GM12878 (cell line): ENCODE measurements around the gene POU3F2. TPM values are rescaled to one million over a fixed set of nuclear protein-coding genes. Genes with fewer than 3 reads are reported as not detected.

Source experiments
- ATAC-seq: fragments of 200-7000 bp; cut with Tn5 transposase; 3 replicates; pipeline ENCODE4 v1.9.1; 2020; ENCODE audit warnings: mild to moderate bottlenecking, moderate library complexity
- BruUV-seq: library from RNA; stranded (reverse); fragments of 400-500 nt; replicated peaks from 2 replicates; lab custom pipeline; 2021; lab: Mats Ljungman, UMichigan
- CTCF ChIA-PET: fragments of 300-600 bp; sonication (Branson Sonifier 250); formaldehyde crosslinking; extraction: SDS; loops from one replicate; lab custom pipeline; 2021; ENCODE audit warnings: inconsistent platforms; lab: Yijun Ruan, JAX
- POLR2A ChIA-PET: fragments of 350-600 bp; formaldehyde crosslinking; extraction: SDS; loops from one replicate; lab custom pipeline; 2021; ENCODE audit warnings: inconsistent platforms; lab: Charles Lee
- RAD21 ChIA-PET: fragments of 300-600 bp; sonication (Branson Sonifier 250); formaldehyde crosslinking; loops from one replicate; lab custom pipeline; 2023; ENCODE audit warnings: antibody characterized with exemption; ENCODE audit not compliant: unreplicated experiment; lab: Charles Lee
- SMC1A ChIA-PET: fragments of 300-600 bp; sonication (Branson Sonifier 250); formaldehyde crosslinking; loops from one replicate; lab custom pipeline; 2023; ENCODE audit not compliant: unreplicated experiment, uncharacterized antibody; lab: Charles Lee
- DNase-seq: peaks from one replicate; pipeline ENCODE4 v3.0.0-alpha.2; 2011; ENCODE audit warnings: low read depth, low spot score
- FAIRE-seq: peaks from 3 replicates; lab custom pipeline; 2011; peaks lifted over from hg19 to GRCh38; lab: Jason Lieb, UNC
- H2AFZ ChIP-seq: 2 replicates; pipeline ENCODE4 v1.6.0; 2011; ENCODE audit warnings: low read depth, low read length, control low read depth; ENCODE audit not compliant: control insufficient read depth
- H3K27ac ChIP-seq: 2 replicates; pipeline ENCODE4 v1.5.1; 2011; ENCODE audit warnings: control low read depth; ENCODE audit not compliant: control insufficient read depth, insufficient read depth
- H3K27me3 ChIP-seq, 2 experiments: replicated peaks in 1 of 2; 2 replicates each; pipeline versions ENCODE4 v1.6.0 to v1.6.1; 2011; ENCODE audit warnings: low read length in 1 of 2; ENCODE audit not compliant: control insufficient read depth in 2 of 2, insufficient read depth in 2 of 2
- H3K36me3 ChIP-seq, 2 experiments: 2 replicates each; pipeline ENCODE4 v1.5.1; 2011; ENCODE audit warnings: low read length in 1 of 2; ENCODE audit not compliant: control insufficient read depth in 2 of 2, insufficient read depth in 2 of 2
- H3K4me1 ChIP-seq: 2 replicates; pipeline ENCODE4 v1.6.1; 2011; ENCODE audit warnings: mild to moderate bottlenecking, low read length, moderate library complexity, mixed read lengths; ENCODE audit not compliant: control insufficient read depth, insufficient read depth
- H3K4me2 ChIP-seq: 2 replicates; pipeline ENCODE4 v1.6.0; 2011; ENCODE audit warnings: control low read depth; ENCODE audit not compliant: control insufficient read depth, insufficient read depth
- H3K4me3 ChIP-seq: fragments of 200-600 bp; sonication (generic); 2 replicates; pipeline ENCODE4 v1.5.1; 2016
- H3K79me2 ChIP-seq: 2 replicates; pipeline ENCODE4 v1.6.0; 2011; ENCODE audit warnings: low read length; ENCODE audit not compliant: control insufficient read depth, insufficient read depth
- H3K9ac ChIP-seq: 2 replicates; pipeline ENCODE4 v1.8.0; 2011; ENCODE audit warnings: low read length, control low read depth, mixed read lengths; ENCODE audit not compliant: control insufficient read depth, insufficient read depth
- H3K9me3 ChIP-seq: replicated peaks from 3 replicates; pipeline ENCODE4 v1.5.1; 2011; ENCODE audit warnings: mild to moderate bottlenecking, low read length; ENCODE audit not compliant: control insufficient read depth, insufficient read depth
- H4K20me1 ChIP-seq: 2 replicates; pipeline ENCODE4 v1.6.0; 2011; ENCODE audit not compliant: control insufficient read depth, insufficient read depth
- CBFB ChIP-seq: IDR thresholded peaks from 2 replicates; pipeline ENCODE4 v1.6.1; 2016; ENCODE audit warnings: antibody characterized with exemption, low read depth
- EGR1 ChIP-seq, 2 experiments: IDR thresholded peaks; 1 replicate in 1 of 2; 2 replicates in 1 of 2; pipeline ENCODE4 v1.6.1; 2011 to 2012; ENCODE audit warnings: low read depth in 2 of 2, low read length in 2 of 2, borderline replicate concordance in 1 of 2, mild to moderate bottlenecking in 1 of 2, moderate library complexity in 1 of 2
- ETV6 ChIP-seq, 2 experiments: fragments of 450-650 bp in 1 of 2; IDR thresholded peaks in 1 of 2; conservative IDR thresholded peaks in 1 of 2; 2 replicates each; pipeline ENCODE4 v1.6.1; 2014; ENCODE audit warnings: antibody characterized with exemption in 1 of 2, borderline replicate concordance in 1 of 2, low read depth in 1 of 2, mild to moderate bottlenecking in 1 of 2, moderate library complexity in 1 of 2
- HDAC2 ChIP-seq: fragments of 200-600 bp; sonication (generic); IDR thresholded peaks from 2 replicates; pipeline ENCODE4 v1.6.1; 2017
- HDGF ChIP-seq: fragments of 450-650 bp; IDR thresholded peaks from 2 replicates; pipeline ENCODE4 v1.6.1; 2016; ENCODE audit warnings: antibody characterized with exemption
- IRF3 ChIP-seq: fragments of 450-650 bp; IDR thresholded peaks from 2 replicates; pipeline ENCODE4 v1.6.1; 2014; ENCODE audit warnings: mild to moderate bottlenecking
- JUND ChIP-seq: IDR thresholded peaks from 2 replicates; pipeline ENCODE4 v1.6.1; 2012; ENCODE audit warnings: low read depth, mild to moderate bottlenecking, low read length, improper control_type of control experiment, moderate library complexity
- MYB ChIP-seq: fragments of 150-350 bp; IDR thresholded peaks from 2 replicates; pipeline ENCODE4 v1.6.1; 2014; ENCODE audit warnings: mild to moderate bottlenecking, low read depth, low read length, borderline replicate concordance
- NFYB ChIP-seq: IDR thresholded peaks from 2 replicates; pipeline ENCODE4 v1.6.1; 2011; ENCODE audit warnings: low read depth, mild to moderate bottlenecking, low read length, improper control_type of control experiment, moderate library complexity; ENCODE audit not compliant: insufficient read depth
- SP1 ChIP-seq: IDR thresholded peaks from one replicate; pipeline ENCODE4 v1.6.1; 2011; ENCODE audit warnings: low read depth, low read length
- STAT1 ChIP-seq: fragments of 450-650 bp; conservative IDR thresholded peaks from 2 replicates; pipeline ENCODE4 v1.6.1; 2014; ENCODE audit warnings: antibody characterized with exemption, mild to moderate bottlenecking
- TAF1 ChIP-seq: IDR thresholded peaks from 2 replicates; pipeline ENCODE4 v1.6.1; 2011; ENCODE audit warnings: mild to moderate bottlenecking, low read depth, low read length, borderline replicate concordance
- WGBS: methylation state at CpG from one replicate; pipeline ENCODE4 v1.1.6; 2016; ENCODE audit warnings: low lambda C conversion rate; ENCODE audit not compliant: insufficient replicate concordance, insufficient coverage; ENCODE audit errors: missing lambda C conversion rate; 5-methylcytosine and 5-hydroxymethylcytosine counted together
- in situ Hi-C: fragments of 300-500 bp; cut with MboI; formaldehyde crosslinking; loops from 9 replicates; pipeline ENCODE4 v1.14.3; 2018; ENCODE audit warnings: mixed read lengths
- intact Hi-C: fragments of 100-400 bp; cut with micrococcal nuclease; formaldehyde crosslinking; loops from one replicate; pipeline ENCODE4 v1.14.2; 2022; ENCODE audit not compliant: unreplicated experiment
- polyA plus RNA-seq, 11 experiments: library from polyadenylated mRNA; depleted of rRNA in 4 of 11; unstranded in 6 of 11; stranded (reverse) in 5 of 11; fragments of >200 nt; fragmentation: Nextera tagmentation in 4 of 11; fragmentation: Illumina TruSeq in 1 of 11; extraction: Ambion mirVana in 4 of 11; extraction: Trizol in 1 of 11; gene quantifications; 1 replicate in 1 of 11; 2 replicates in 10 of 11; pipeline versions ENCODE4 v1.2.1 to v1.2.3, GENCODE V29; 2011 to 2016; ENCODE audit warnings: inconsistent platforms in 2 of 11, missing spikeins in 2 of 11, low read depth in 1 of 11
- total RNA-seq, 4 experiments: library from RNA; depleted of rRNA in 3 of 4; stranded (reverse); fragments of >200 nt in 3 of 4; fragmentation: Illumina TruSeq in 1 of 4; extraction: Trizol in 1 of 4; gene quantifications; 2 replicates each; pipeline versions ENCODE4 v1.2.1 to v1.2.3, GENCODE V29; 2013 to 2021
- TF ChIP-seq, protein P1 (sequence below): IDR thresholded peaks from 2 replicates; pipeline ENCODE4 v1.6.1; 2012; ENCODE audit warnings: mild to moderate bottlenecking, low read depth, low read length
- TF ChIP-seq, protein P2 (sequence below): fragments of 450-650 bp; formaldehyde crosslinking; IDR thresholded peaks from 2 replicates; pipeline ENCODE4 v1.5.0; 2022; ENCODE audit warnings: mild to moderate bottlenecking, missing genetic modification characterization

Gene POU3F2
- total and polyA plus RNA-seq, 10 of the 15 experiments (the other 5 are each of a cell fraction or from before 2014, with no cell fraction given) = not detected

DNA sequence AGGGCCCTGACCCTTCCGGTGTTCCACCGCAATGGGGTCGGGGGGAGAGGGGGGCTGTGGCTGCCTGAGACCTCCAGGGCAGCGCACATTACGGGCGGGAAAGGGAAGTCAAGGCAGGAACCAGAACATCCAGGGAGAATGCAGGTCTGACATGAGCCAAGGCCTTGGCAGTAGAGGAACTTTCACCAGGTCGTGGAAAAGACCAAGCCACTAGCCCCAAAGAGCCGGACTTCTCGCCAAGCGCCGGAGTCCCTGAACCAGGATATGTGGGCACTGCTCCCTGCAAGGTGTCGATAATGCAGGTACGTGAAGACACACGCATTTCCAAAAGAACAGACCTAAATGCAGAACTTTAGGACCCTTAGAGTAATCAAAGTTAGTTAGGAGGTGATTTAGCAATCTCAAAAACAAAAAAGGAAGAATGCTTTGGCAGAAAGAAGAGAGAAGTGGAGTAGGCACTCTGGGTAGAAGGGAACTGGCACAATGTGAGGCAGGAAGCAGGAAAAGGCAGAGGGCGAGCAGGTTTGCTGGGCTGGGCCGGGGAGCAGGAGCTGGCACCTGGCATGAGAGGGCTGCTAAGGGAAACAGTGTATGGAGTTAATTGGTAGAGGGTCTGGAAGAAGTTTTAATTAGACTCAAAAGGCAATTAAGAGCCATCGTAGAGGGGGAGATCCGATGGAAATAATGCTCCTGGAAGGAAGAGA is 14.3 kb downstream of the POU3F2 start:
- Histone ChIP-seq H3K4me1 (no peaks in the 10 kb centered on the region), H3K9ac (no peak overlapping the region), H3K4me3 (no peak overlapping the region), H4K20me1 (no peaks in the 10 kb centered on the region), H3K27me3 (peaks cover 3 to 21% of the 10 kb centered on the region in 2 experiments; a peak in 3 of 4 replicates), H2AFZ (peak overlapping the region; percentile 55; the same call in 1 of the 2 replicates), H3K27ac (no peak overlapping the region), H3K79me2 (no peaks in the 10 kb centered on the region), H3K9me3 (no peaks in the 10 kb centered on the region), H3K4me2 (no peak overlapping the region), H3K36me3 (no peaks in the 10 kb centered on the region)
- RAD21 ChIA-PET = no interaction called here
- DNase-seq (no peak), FAIRE-seq (no peak), ATAC-seq (no peak)
- BruUV-seq = no TSS peak
- SMC1A ChIA-PET = no interaction called here
- in situ Hi-C loops (loop anchor here (5.0 kb wide), 1 partner anchor 1351 kb away; no protein-coding TSS in a partner anchor), intact Hi-C loops (loop anchor here (5.0 to 10.0 kb wide), 3 partner anchors 269 to 796 kb away; no protein-coding TSS in a partner anchor)
- TF ChIP-seq, protein P1, sequence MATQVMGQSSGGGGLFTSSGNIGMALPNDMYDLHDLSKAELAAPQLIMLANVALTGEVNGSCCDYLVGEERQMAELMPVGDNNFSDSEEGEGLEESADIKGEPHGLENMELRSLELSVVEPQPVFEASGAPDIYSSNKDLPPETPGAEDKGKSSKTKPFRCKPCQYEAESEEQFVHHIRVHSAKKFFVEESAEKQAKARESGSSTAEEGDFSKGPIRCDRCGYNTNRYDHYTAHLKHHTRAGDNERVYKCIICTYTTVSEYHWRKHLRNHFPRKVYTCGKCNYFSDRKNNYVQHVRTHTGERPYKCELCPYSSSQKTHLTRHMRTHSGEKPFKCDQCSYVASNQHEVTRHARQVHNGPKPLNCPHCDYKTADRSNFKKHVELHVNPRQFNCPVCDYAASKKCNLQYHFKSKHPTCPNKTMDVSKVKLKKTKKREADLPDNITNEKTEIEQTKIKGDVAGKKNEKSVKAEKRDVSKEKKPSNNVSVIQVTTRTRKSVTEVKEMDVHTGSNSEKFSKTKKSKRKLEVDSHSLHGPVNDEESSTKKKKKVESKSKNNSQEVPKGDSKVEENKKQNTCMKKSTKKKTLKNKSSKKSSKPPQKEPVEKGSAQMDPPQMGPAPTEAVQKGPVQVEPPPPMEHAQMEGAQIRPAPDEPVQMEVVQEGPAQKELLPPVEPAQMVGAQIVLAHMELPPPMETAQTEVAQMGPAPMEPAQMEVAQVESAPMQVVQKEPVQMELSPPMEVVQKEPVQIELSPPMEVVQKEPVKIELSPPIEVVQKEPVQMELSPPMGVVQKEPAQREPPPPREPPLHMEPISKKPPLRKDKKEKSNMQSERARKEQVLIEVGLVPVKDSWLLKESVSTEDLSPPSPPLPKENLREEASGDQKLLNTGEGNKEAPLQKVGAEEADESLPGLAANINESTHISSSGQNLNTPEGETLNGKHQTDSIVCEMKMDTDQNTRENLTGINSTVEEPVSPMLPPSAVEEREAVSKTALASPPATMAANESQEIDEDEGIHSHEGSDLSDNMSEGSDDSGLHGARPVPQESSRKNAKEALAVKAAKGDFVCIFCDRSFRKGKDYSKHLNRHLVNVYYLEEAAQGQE = no peak
- TF ChIP-seq EGR1 (IDR thresholded peaks at IDR 0.05; ENCODE audit: borderline replicate concordance in 1 of 2, low read depth in 2 of 2, low read length in 2 of 2) (no peak), STAT1 (no peak), HDGF (no peak), TAF1 (no peak), IRF3 (no peak), ETV6 (conservative IDR thresholded peaks at IDR 0.05 in 1 of 2, IDR thresholded peaks at IDR 0.05 in 1 of 2; ENCODE audit: borderline replicate concordance in 1 of 2, low read depth in 1 of 2) (no peak), SP1 (no peak), CBFB (no peak), NFYB (no peak), HDAC2 (no peak), JUND (no peak), MYB (no peak)
- TF ChIP-seq, protein P2, sequence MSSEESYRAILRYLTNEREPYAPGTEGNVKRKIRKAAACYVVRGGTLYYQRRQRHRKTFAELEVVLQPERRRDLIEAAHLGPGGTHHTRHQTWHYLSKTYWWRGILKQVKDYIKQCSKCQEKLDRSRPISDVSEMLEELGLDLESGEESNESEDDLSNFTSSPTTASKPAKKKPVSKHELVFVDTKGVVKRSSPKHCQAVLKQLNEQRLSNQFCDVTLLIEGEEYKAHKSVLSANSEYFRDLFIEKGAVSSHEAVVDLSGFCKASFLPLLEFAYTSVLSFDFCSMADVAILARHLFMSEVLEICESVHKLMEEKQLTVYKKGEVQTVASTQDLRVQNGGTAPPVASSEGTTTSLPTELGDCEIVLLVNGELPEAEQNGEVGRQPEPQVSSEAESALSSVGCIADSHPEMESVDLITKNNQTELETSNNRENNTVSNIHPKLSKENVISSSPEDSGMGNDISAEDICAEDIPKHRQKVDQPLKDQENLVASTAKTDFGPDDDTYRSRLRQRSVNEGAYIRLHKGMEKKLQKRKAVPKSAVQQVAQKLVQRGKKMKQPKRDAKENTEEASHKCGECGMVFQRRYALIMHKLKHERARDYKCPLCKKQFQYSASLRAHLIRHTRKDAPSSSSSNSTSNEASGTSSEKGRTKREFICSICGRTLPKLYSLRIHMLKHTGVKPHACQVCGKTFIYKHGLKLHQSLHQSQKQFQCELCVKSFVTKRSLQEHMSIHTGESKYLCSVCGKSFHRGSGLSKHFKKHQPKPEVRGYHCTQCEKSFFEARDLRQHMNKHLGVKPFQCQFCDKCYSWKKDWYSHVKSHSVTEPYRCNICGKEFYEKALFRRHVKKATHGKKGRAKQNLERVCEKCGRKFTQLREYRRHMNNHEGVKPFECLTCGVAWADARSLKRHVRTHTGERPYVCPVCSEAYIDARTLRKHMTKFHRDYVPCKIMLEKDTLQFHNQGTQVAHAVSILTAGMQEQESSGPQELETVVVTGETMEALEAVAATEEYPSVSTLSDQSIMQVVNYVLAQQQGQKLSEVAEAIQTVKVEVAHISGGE (CRISPR knock-in tag) = no peak
- POLR2A ChIA-PET = no interaction called here
- WGBS = 77% methylated on average over 18 of the region's 18 CpGs
- CTCF ChIA-PET = interaction anchor here (0.7 kb wide), 1 partner anchor 795 kb away, joined by 3 read pairs; no protein-coding TSS in a partner anchor
